ENCODE measurements around the gene WNT7B. TPM values are rescaled to one million over a fixed set of nuclear protein-coding genes. Genes with fewer than 3 reads are reported as not detected.

WNT7B gene
- total RNA-seq, 1 donor from 2014 or later = not detected

GRCh38 chr22:45889539-45890350 is 87.2 kb downstream of the WNT7B start:
- H3K27me3 Mint-ChIP-seq (ENCODE audit: insufficient read depth) = no peaks in the 10 kb centered on the region

GRCh38 chr22:45889093-45889538 is 87.8 kb downstream of the WNT7B start:
- no peak for DNase-seq (ENCODE audit: low spot score)
- Mint-ChIP-seq H3K4me1 (ENCODE audit: low read depth) (no peaks in the 10 kb centered on the region), H3K27me3 (ENCODE audit: insufficient read depth) (no peaks in the 10 kb centered on the region), H3K4me3 (no peak overlapping the region), H3K27ac (no peak overlapping the region), H3K9me3 (no peaks in the 10 kb centered on the region), H3K36me3 (ENCODE audit: low read depth) (no peaks in the 10 kb centered on the region)
- intact Hi-C loops (cut with micrococcal nuclease) = no loop called here

More at GRCh38 chr22:45889539-45890350, 87.2 kb downstream of the WNT7B start:
- H3K27ac Mint-ChIP-seq = no peak overlapping the region
- DNase-seq (ENCODE audit: low spot score) = no peak
- H3K4me3 Mint-ChIP-seq = no peak overlapping the region
- H3K36me3 Mint-ChIP-seq (ENCODE audit: low read depth) = no peaks in the 10 kb centered on the region
- H3K4me1 Mint-ChIP-seq (ENCODE audit: low read depth) = no peaks in the 10 kb centered on the region
- no peaks in the 10 kb centered on the region for H3K9me3 Mint-ChIP-seq
- intact Hi-C loops (cut with micrococcal nuclease) = no loop called here

GRCh38 chr22:45888221-45889092 is 88.5 kb downstream of the WNT7B start:
- intact Hi-C loops (cut with micrococcal nuclease) = no loop called here
- Mint-ChIP-seq H3K9me3 (no peaks in the 10 kb centered on the region), H3K27ac (no peak overlapping the region), H3K36me3 (ENCODE audit: low read depth) (no peaks in the 10 kb centered on the region), H3K4me3 (no peak overlapping the region), H3K4me1 (ENCODE audit: low read depth) (no peaks in the 10 kb centered on the region), H3K27me3 (ENCODE audit: insufficient read depth) (no peaks in the 10 kb centered on the region)
- no peak for DNase-seq (ENCODE audit: low spot score)

GRCh38 chr22:45887202-45888131 is 89.5 kb downstream of the WNT7B start:
- Mint-ChIP-seq H3K9me3 (no peaks in the 10 kb centered on the region), H3K27ac (no peak overlapping the region), H3K4me1 (ENCODE audit: low read depth) (no peaks in the 10 kb centered on the region), H3K36me3 (ENCODE audit: low read depth) (no peaks in the 10 kb centered on the region), H3K27me3 (ENCODE audit: insufficient read depth) (no peaks in the 10 kb centered on the region), H3K4me3 (no peak overlapping the region)
- intact Hi-C loops (cut with micrococcal nuclease) = no loop called here
- DNase-seq (ENCODE audit: low spot score) = no peak

GRCh38 chr22:45886540-45886939 is 90.4 kb downstream of the WNT7B start:
- intact Hi-C loops (cut with micrococcal nuclease) = no loop called here
- no peak overlapping the region for H3K4me3 Mint-ChIP-seq
- H3K27me3 Mint-ChIP-seq (ENCODE audit: insufficient read depth) = no peaks in the 10 kb centered on the region

GRCh38 chr22:45885941-45886395 is 91.0 kb downstream of the WNT7B start:
- no peaks in the 10 kb centered on the region for H3K4me1 Mint-ChIP-seq (ENCODE audit: low read depth)
- no peaks in the 10 kb centered on the region for H3K9me3 Mint-ChIP-seq

More at GRCh38 chr22:45886540-45886939, 90.4 kb downstream of the WNT7B start:
- Mint-ChIP-seq H3K9me3 (no peaks in the 10 kb centered on the region), H3K36me3 (ENCODE audit: low read depth) (no peaks in the 10 kb centered on the region), H3K4me1 (ENCODE audit: low read depth) (no peaks in the 10 kb centered on the region), H3K27ac (no peak overlapping the region)
- no peak for DNase-seq (ENCODE audit: low spot score)

GRCh38 chr22:45885171-45885840 is 91.7 kb downstream of the WNT7B start:
- H3K36me3 Mint-ChIP-seq (ENCODE audit: low read depth) = no peaks in the 10 kb centered on the region
- no peak for DNase-seq (ENCODE audit: low spot score)
- H3K4me1 Mint-ChIP-seq (ENCODE audit: low read depth) = no peaks in the 10 kb centered on the region
- H3K27ac Mint-ChIP-seq = no peak overlapping the region
- H3K27me3 Mint-ChIP-seq (ENCODE audit: insufficient read depth) = peaks cover 3% of the 10 kb centered on the region
- intact Hi-C loops (cut with micrococcal nuclease) = no loop called here
- no peaks in the 10 kb centered on the region for H3K9me3 Mint-ChIP-seq
- no peak overlapping the region for H3K4me3 Mint-ChIP-seq

More at GRCh38 chr22:45885941-45886395, 91.0 kb downstream of the WNT7B start:
- Mint-ChIP-seq H3K4me3 (no peak overlapping the region), H3K27ac (no peak overlapping the region), H3K36me3 (ENCODE audit: low read depth) (no peaks in the 10 kb centered on the region), H3K27me3 (ENCODE audit: insufficient read depth) (no peaks in the 10 kb centered on the region)
- DNase-seq (ENCODE audit: low spot score) = no peak
- intact Hi-C loops (cut with micrococcal nuclease) = no loop called here

GRCh38 chr22:45884201-45885062 is 92.5 kb downstream of the WNT7B start:
- no peak for DNase-seq (ENCODE audit: low spot score)
- Mint-ChIP-seq H3K4me3 (no peak overlapping the region), H3K27me3 (ENCODE audit: insufficient read depth) (peaks cover 8% of the 10 kb centered on the region), H3K36me3 (ENCODE audit: low read depth) (no peaks in the 10 kb centered on the region), H3K4me1 (ENCODE audit: low read depth) (no peaks in the 10 kb centered on the region), H3K9me3 (no peaks in the 10 kb centered on the region), H3K27ac (no peak overlapping the region)
- intact Hi-C loops (cut with micrococcal nuclease) = no loop called here

- no peak overlapping the region for H3K27ac Mint-ChIP-seq
- H3K4me3 Mint-ChIP-seq = no peak overlapping the region
- peaks cover 12% of the 10 kb centered on the region for H3K27me3 Mint-ChIP-seq (ENCODE audit: insufficient read depth)
- H3K9me3 Mint-ChIP-seq = no peaks in the 10 kb centered on the region
- no peaks in the 10 kb centered on the region for H3K4me1 Mint-ChIP-seq (ENCODE audit: low read depth)
- no peak for DNase-seq (ENCODE audit: low spot score)
- intact Hi-C loops (cut with micrococcal nuclease) = no loop called here
- no peaks in the 10 kb centered on the region for H3K36me3 Mint-ChIP-seq (ENCODE audit: low read depth)
Observed at GRCh38 chr22:45883811-45884170, 93.2 kb downstream of the WNT7B start.

GRCh38 chr22:45882881-45883810 is 93.8 kb downstream of the WNT7B start:
- no peaks in the 10 kb centered on the region for H3K9me3 Mint-ChIP-seq
- intact Hi-C loops (cut with micrococcal nuclease) = no loop called here
- no peak overlapping the region for H3K4me3 Mint-ChIP-seq
- no peaks in the 10 kb centered on the region for H3K4me1 Mint-ChIP-seq (ENCODE audit: low read depth)
- H3K27ac Mint-ChIP-seq = no peak overlapping the region
- DNase-seq (ENCODE audit: low spot score) = no peak
- peaks cover 17% of the 10 kb centered on the region for H3K27me3 Mint-ChIP-seq (ENCODE audit: insufficient read depth)
- no peaks in the 10 kb centered on the region for H3K36me3 Mint-ChIP-seq (ENCODE audit: low read depth)

- peaks cover 24% of the 10 kb centered on the region for H3K27me3 Mint-ChIP-seq (ENCODE audit: insufficient read depth)
- H3K4me3 Mint-ChIP-seq = no peak overlapping the region
- H3K9me3 Mint-ChIP-seq = no peaks in the 10 kb centered on the region
- H3K27ac Mint-ChIP-seq = no peak overlapping the region
- no peaks in the 10 kb centered on the region for H3K36me3 Mint-ChIP-seq (ENCODE audit: low read depth)
- no peak for DNase-seq (ENCODE audit: low spot score)
- intact Hi-C loops (cut with micrococcal nuclease) = no loop called here
- H3K4me1 Mint-ChIP-seq (ENCODE audit: low read depth) = no peaks in the 10 kb centered on the region
Observed at GRCh38 chr22:45881524-45881875, 95.5 kb downstream of the WNT7B start.

Data from activated T-helper 1 cell treated with anti-CD3 and anti-CD28 coated beads, Interleukin-12 subunit alpha, Interleukin-12 subunit beta, Interleukin-2, Interleukin-4 antibody, amounts not matched to agents 30 ng/mL and 10 ng/mL and 1 ng/mL, durations not matched to agents 14 hours and 24 hours and 36 hours (primary cell).